Upper lobe of right lung (tissue), 1 donor: ENCODE data around the gene NACC1. TPM values are rescaled to one million over a fixed set of nuclear protein-coding genes. Genes with fewer than 3 reads are reported as not detected.
"Not testable (repeated sequence)": the region's sequence is repeated elsewhere in the genome, so short reads cannot be mapped to it uniquely, and the experiment has no call there.

Experiments
- ATAC-seq: fragments of 200-7000 bp; cut with Tn5 transposase; one replicate; pipeline ENCODE4 v1.9.1; 2020; ENCODE audit warnings: mild to moderate bottlenecking, moderate library complexity
- DNase-seq: peaks from one replicate; pipeline ENCODE4 v3.0.0-alpha.2; 2020
- H3K27ac ChIP-seq: fragments of 200-600 bp; one replicate; pipeline ENCODE4 v1.8.0; 2022
- H3K27me3 ChIP-seq: fragments of 200-600 bp; one replicate; pipeline ENCODE4 v1.8.0; 2022; ENCODE audit warnings: mild to moderate bottlenecking
- H3K36me3 ChIP-seq: fragments of 200-600 bp; one replicate; pipeline ENCODE4 v1.8.0; 2022
- H3K4me1 ChIP-seq: fragments of 200-600 bp; one replicate; pipeline ENCODE4 v1.8.0; 2022
- H3K4me3 ChIP-seq: fragments of 200-600 bp; one replicate; pipeline ENCODE4 v1.8.0; 2022; ENCODE audit warnings: mild to moderate bottlenecking
- H3K9me3 ChIP-seq: fragments of 200-600 bp; one replicate; pipeline ENCODE4 v1.8.0; 2022
- CTCF ChIP-seq: fragments of 200-600 bp; IDR thresholded peaks from one replicate; pipeline ENCODE4 v1.8.0; 2022; ENCODE audit warnings: antibody characterized with exemption
- intact Hi-C: fragments of 100-400 bp; cut with DNase I; formaldehyde crosslinking; loops from one replicate; pipeline ENCODE4 v1.11.0; 2022
- total RNA-seq: library from RNA; stranded (reverse); fragmentation: NEBNext Ultra II Directional; extraction: Animal tissue kit (Norgen Biotek cat#: 25700); gene quantifications from one replicate; pipeline ENCODE4 v1.2.1, GENCODE V29; 2021
- donor health status: DM: no; HTN: yes; CAD: no; lungs with severe emphysema.

The NACC1 gene
- total RNA-seq, 1 donor from 2014 or later = 39.8 TPM

GRCh38 chr19:13139633-13140311, 21.7 kb downstream of the NACC1 start:
- H3K27ac ChIP-seq = no peak overlapping the region
- no peak overlapping the region for H3K4me3 ChIP-seq
- H3K9me3 ChIP-seq = no peaks in the 10 kb centered on the region
- ATAC-seq (no peak), DNase-seq (no peak)
- H3K4me1 ChIP-seq = no peaks in the 10 kb centered on the region
- TF ChIP-seq CTCF = no peak
- peaks cover 45% of the 10 kb centered on the region for H3K36me3 ChIP-seq
- intact Hi-C loops = no loop called here
- H3K27me3 ChIP-seq = no peaks in the 10 kb centered on the region

GRCh38 chr19:13146763-13147563, 28.9 kb downstream of the NACC1 start:
- no peak for TF ChIP-seq CTCF
- peaks cover 9% of the 10 kb centered on the region for H3K4me1 ChIP-seq
- no peak overlapping the region for H3K27ac ChIP-seq

GRCh38 chr19:13149173-13149627, 31.1 kb downstream of the NACC1 start:
- peak overlapping the region; percentile 99 for H3K27ac ChIP-seq
- H3K4me3 ChIP-seq = peak overlapping the region; percentile 96
- intact Hi-C loops, DNase-seq, H3K4me1 ChIP-seq, H3K27me3 ChIP-seq, H3K9me3 ChIP-seq, ATAC-seq: not testable (repeated sequence)
- H3K36me3 ChIP-seq = peaks cover 13% of the 10 kb centered on the region

More at GRCh38 chr19:13146763-13147563, 28.9 kb downstream of the NACC1 start:
- ATAC-seq (no peak), DNase-seq (no peak)
- no peaks in the 10 kb centered on the region for H3K9me3 ChIP-seq
- H3K27me3 ChIP-seq = no peaks in the 10 kb centered on the region
- peaks cover 18% of the 10 kb centered on the region for H3K36me3 ChIP-seq
- intact Hi-C loops = no loop called here
- H3K4me3 ChIP-seq = no peak overlapping the region

GRCh38 chr19:13149628-13150186, 31.6 kb downstream of the NACC1 start:
- intact Hi-C loops = no loop called here
- no peak for TF ChIP-seq CTCF
- peaks cover 9% of the 10 kb centered on the region for H3K4me1 ChIP-seq
- DNase-seq = peak; percentile 89
- peak overlapping the region; percentile 96 for H3K4me3 ChIP-seq
- peak overlapping the region; percentile 99 for H3K27ac ChIP-seq
- peaks cover 8% of the 10 kb centered on the region for H3K36me3 ChIP-seq
- H3K9me3 ChIP-seq = no peaks in the 10 kb centered on the region
- ATAC-seq = peak; percentile 2
- no peaks in the 10 kb centered on the region for H3K27me3 ChIP-seq

GRCh38 chr19:13150187-13150930, 32.3 kb downstream of the NACC1 start, which contains the start of the genes IER2 and STX10:
Gene IER2, plus strand, starts transcription at chr19:13150411. Its CDS starts 2,776 bp downstream, at chr19:13153187.
Gene STX10, minus strand, starts transcription at chr19:13150375. Its CDS starts 202 bp downstream, at chr19:13150173.
- H3K36me3 ChIP-seq = peaks cover 1% of the 10 kb centered on the region
- H3K9me3 ChIP-seq = no peaks in the 10 kb centered on the region
- H3K4me3 ChIP-seq = peak within 1 kb of the TSS; percentile 96
- ATAC-seq (peak; percentile 77), DNase-seq (peak; percentile 98)
- peak; percentile 47 for TF ChIP-seq CTCF
- peaks cover 14% of the 10 kb centered on the region for H3K4me1 ChIP-seq
- H3K27ac ChIP-seq = peak within 1 kb of the TSS; percentile 99
- H3K27me3 ChIP-seq = no peaks in the 10 kb centered on the region
- intact Hi-C loops = no loop called here
